ENCODE data around the gene OPN4. TPM values are rescaled to one million over a fixed set of nuclear protein-coding genes. Genes with fewer than 3 reads are reported as not detected.

Gene OPN4
- total RNA-seq, 1 experiment from 2014 or later, result not detected

GRCh38 chr10:86609920-86610319, 44.4 kb upstream of the OPN4 start:
- Histone ChIP-seq H3K4me3 (ENCODE audit: low read length) (no peak overlapping the region), H3K4me2 (ENCODE audit: low read length) (no peak overlapping the region), H2AFZ (ENCODE audit: low read length) (no peak overlapping the region), H3F3A (ENCODE audit: low read length, unreplicated experiment) (no peaks in the 10 kb centered on the region), H3K79me2 (ENCODE audit: low read length) (no peaks in the 10 kb centered on the region), H3K9me3 (ENCODE audit: low read length) (no peaks in the 10 kb centered on the region), H3K27me3 (ENCODE audit: low read length) (no peaks in the 10 kb centered on the region), H3K36me3 (ENCODE audit: low read depth, low read length) (no peaks in the 10 kb centered on the region), H4K20me1 (ENCODE audit: low read length) (no peaks in the 10 kb centered on the region), H3K9ac (ENCODE audit: low read length) (no peak overlapping the region), H3K4me1 (ENCODE audit: insufficient read depth, low read length) (no peaks in the 10 kb centered on the region; the same call in 1 of the 2 replicates), H3K27ac (ENCODE audit: low read length) (no peak overlapping the region), H3K9me2 (replicated peaks; ENCODE audit: low read length) (no peaks in the 10 kb centered on the region)
- no TSS peak for BruUV-seq (replicated peaks)
- ChIA-PET CTCF (no interaction called here), POLR2A (ENCODE audit: unreplicated experiment) (no interaction called here)
- ATAC-seq (no peak), DNase-seq (no peak)
- intact Hi-C loops (cut with micrococcal nuclease), result no loop called here
- TF ChIP-seq EZH2 (IDR thresholded peaks at IDR 0.05; ENCODE audit: low read length, unreplicated experiment), result no peak
- no peak for TF ChIP-seq CTCF (conservative IDR thresholded peaks at IDR 0.05; ENCODE audit: low read depth, low read length)

- intact Hi-C loops (cut with micrococcal nuclease), result no loop called here
- no peak overlapping the region for H3K4me2 ChIP-seq (ENCODE audit: low read length)
- no peaks in the 10 kb centered on the region for H3K36me3 ChIP-seq (ENCODE audit: low read depth, low read length)
- no peak overlapping the region for H3K9ac ChIP-seq (ENCODE audit: low read length)
- no peaks in the 10 kb centered on the region for H3K27me3 ChIP-seq (ENCODE audit: low read length)
- H3K79me2 ChIP-seq (ENCODE audit: low read length), result no peaks in the 10 kb centered on the region
- CTCF ChIA-PET, result interaction anchor here (0.6 kb wide), 1 partner anchor 9 kb away, joined by 3 read pairs; no protein-coding TSS in a partner anchor
- ATAC-seq (no peak), DNase-seq (no peak)
- no peaks in the 10 kb centered on the region for H3K9me3 ChIP-seq (ENCODE audit: low read length)
- H3K4me1 ChIP-seq (ENCODE audit: insufficient read depth, low read length), result no peaks in the 10 kb centered on the region; the same call in 1 of the 2 replicates
- no peaks in the 10 kb centered on the region for H4K20me1 ChIP-seq (ENCODE audit: low read length)
- no peak overlapping the region for H2AFZ ChIP-seq (ENCODE audit: low read length)
- H3K4me3 ChIP-seq (ENCODE audit: low read length), result no peak overlapping the region
- POLR2A ChIA-PET (ENCODE audit: unreplicated experiment), result no interaction called here
- H3K9me2 ChIP-seq (replicated peaks; ENCODE audit: low read length), result no peaks in the 10 kb centered on the region
- no peak for TF ChIP-seq CTCF (conservative IDR thresholded peaks at IDR 0.05; ENCODE audit: low read depth, low read length)
- TF ChIP-seq EZH2phosphoT487 (IDR thresholded peaks at IDR 0.05; ENCODE audit: borderline replicate concordance, low read length), result no peak
- TF ChIP-seq EZH2 (IDR thresholded peaks at IDR 0.05; ENCODE audit: low read length, unreplicated experiment), result no peak
- BruUV-seq (replicated peaks), result no TSS peak
- H3F3A ChIP-seq (ENCODE audit: low read length, unreplicated experiment), result no peaks in the 10 kb centered on the region
- no peak overlapping the region for H3K27ac ChIP-seq (ENCODE audit: low read length)
Observed at GRCh38 chr10:86611386-86611785, 43.0 kb upstream of the OPN4 start.

GRCh38 chr10:86613096-86613495, 41.3 kb upstream of the OPN4 start:
- Histone ChIP-seq H3K79me2 (ENCODE audit: low read length) (no peaks in the 10 kb centered on the region), H3K9me3 (ENCODE audit: low read length) (no peaks in the 10 kb centered on the region), H3K27ac (ENCODE audit: low read length) (no peak overlapping the region), H3K4me2 (ENCODE audit: low read length) (no peak overlapping the region), H3K4me1 (ENCODE audit: insufficient read depth, low read length) (no peaks in the 10 kb centered on the region; the same call in 1 of the 2 replicates), H3K27me3 (ENCODE audit: low read length) (no peaks in the 10 kb centered on the region), H3K4me3 (ENCODE audit: low read length) (no peak overlapping the region), H3K9ac (ENCODE audit: low read length) (no peak overlapping the region), H4K20me1 (ENCODE audit: low read length) (no peaks in the 10 kb centered on the region), H3K36me3 (ENCODE audit: low read depth, low read length) (no peaks in the 10 kb centered on the region), H3K9me2 (replicated peaks; ENCODE audit: low read length) (no peaks in the 10 kb centered on the region), H3F3A (ENCODE audit: low read length, unreplicated experiment) (no peaks in the 10 kb centered on the region), H2AFZ (ENCODE audit: low read length) (no peak overlapping the region)
- CTCF ChIA-PET, result no interaction called here
- ATAC-seq (no peak), DNase-seq (no peak)
- TF ChIP-seq EZH2 (IDR thresholded peaks at IDR 0.05; ENCODE audit: low read length, unreplicated experiment) (no peak), EZH2phosphoT487 (IDR thresholded peaks at IDR 0.05; ENCODE audit: borderline replicate concordance, low read length) (no peak), CTCF (conservative IDR thresholded peaks at IDR 0.05; ENCODE audit: low read depth, low read length) (no peak)
- BruUV-seq (replicated peaks), result no TSS peak
- POLR2A ChIA-PET (ENCODE audit: unreplicated experiment), result no interaction called here
- intact Hi-C loops (cut with micrococcal nuclease), result no loop called here

All from PC-3 (cell line).